8988T (cell line): ENCODE results near the gene EIF5.

Source experiments
- DNase-seq: peaks from one replicate; pipeline ENCODE4 v3.0.0; 2011

EIF5 gene

GRCh38 chr14:103333754-103334643, at the start of gene EIF5:
Gene EIF5, plus strand, starts transcription at chr14:103334237. Its CDS starts 1,624 bp downstream, at chr14:103335861.
- DNase-seq, result peak; percentile 95

GRCh38 chr14:103284574-103285467, 49.2 kb upstream of the EIF5 start:
- DNase-seq, result no peak

GRCh38 chr14:103286460-103286859, 47.6 kb upstream of the EIF5 start:
- no peak for DNase-seq

GRCh38 chr14:103286968-103287850, 46.8 kb upstream of the EIF5 start:
- DNase-seq, result no peak

GRCh38 chr14:103288076-103288766, 45.8 kb upstream of the EIF5 start:
- no peak for DNase-seq

- no peak for DNase-seq
Measured at GRCh38 chr14:103290056-103290455, 44.0 kb upstream of the EIF5 start.

GRCh38 chr14:103290494-103290893, 43.5 kb upstream of the EIF5 start:
- DNase-seq, result no peak

GRCh38 chr14:103290961-103291360, 43.1 kb upstream of the EIF5 start:
- no peak for DNase-seq

- DNase-seq, result peak; percentile 60
Measured at GRCh38 chr14:103292426-103293374, 41.3 kb upstream of the EIF5 start.

- DNase-seq, result no peak
Measured at GRCh38 chr14:103293465-103293864, 40.6 kb upstream of the EIF5 start.

- DNase-seq, result no peak
Measured at GRCh38 chr14:103294091-103294490, 39.9 kb upstream of the EIF5 start.

GRCh38 chr14:103296007-103296406, 38.0 kb upstream of the EIF5 start:
- no peak for DNase-seq

- DNase-seq, result no peak
Measured at GRCh38 chr14:103296987-103297386, 37.0 kb upstream of the EIF5 start.

- no peak for DNase-seq
Measured at GRCh38 chr14:103298620-103299019, 35.4 kb upstream of the EIF5 start.

GRCh38 chr14:103301512-103302354, 32.3 kb upstream of the EIF5 start:
- no peak for DNase-seq

- DNase-seq, result no peak
Measured at GRCh38 chr14:103302966-103303365, 31.1 kb upstream of the EIF5 start.

GRCh38 chr14:103304706-103305105, 29.3 kb upstream of the EIF5 start:
- no peak for DNase-seq

GRCh38 chr14:103308717-103309616, 25.1 kb upstream of the EIF5 start:
- DNase-seq, result no peak
